T-helper 1 cell treated with Interleukin-12 subunit alpha and Interleukin-12 subunit beta and Interleukin-4 antibody, amounts not matched to agents 30 μg/mL and 1 μg/mL, for 36 hours (primary cell): ENCODE measurements around the gene CASP5.
"Not testable (repeated sequence)": the region's sequence is repeated elsewhere in the genome, so short reads cannot be mapped to it uniquely, and the experiment has no call there.

Experiments
- H3K27ac Mint-ChIP-seq: one replicate; pipeline ENCODE4 v1.8.0; 2021; ENCODE audit warnings: mild to moderate bottlenecking, mixed read lengths
- H3K27me3 Mint-ChIP-seq: one replicate; pipeline ENCODE4 v1.8.0; 2021; ENCODE audit warnings: low read depth, mixed read lengths
- H3K36me3 Mint-ChIP-seq: one replicate; pipeline ENCODE4 v1.8.0; 2021; ENCODE audit warnings: low read depth, mixed read lengths
- H3K4me1 Mint-ChIP-seq: one replicate; pipeline ENCODE4 v1.8.0; 2021; ENCODE audit warnings: low read depth, mixed read lengths
- H3K4me3 Mint-ChIP-seq: one replicate; pipeline ENCODE4 v1.8.0; 2021; ENCODE audit warnings: mild to moderate bottlenecking, moderate library complexity, mixed read lengths
- H3K9me3 Mint-ChIP-seq: one replicate; pipeline ENCODE4 v1.8.0; 2021; ENCODE audit warnings: mixed read lengths

The CASP5 gene

GRCh38 chr11:105003151-105003550 lies 19.8 kb downstream of the CASP5 start:
- no peak overlapping the region for H3K27ac Mint-ChIP-seq
- H3K4me3 Mint-ChIP-seq, result no peak overlapping the region
- no peaks in the 10 kb centered on the region for H3K27me3 Mint-ChIP-seq
- H3K9me3 Mint-ChIP-seq, result no peaks in the 10 kb centered on the region
- no peaks in the 10 kb centered on the region for H3K36me3 Mint-ChIP-seq
- H3K4me1 Mint-ChIP-seq, result peaks cover 6% of the 10 kb centered on the region

DNA sequence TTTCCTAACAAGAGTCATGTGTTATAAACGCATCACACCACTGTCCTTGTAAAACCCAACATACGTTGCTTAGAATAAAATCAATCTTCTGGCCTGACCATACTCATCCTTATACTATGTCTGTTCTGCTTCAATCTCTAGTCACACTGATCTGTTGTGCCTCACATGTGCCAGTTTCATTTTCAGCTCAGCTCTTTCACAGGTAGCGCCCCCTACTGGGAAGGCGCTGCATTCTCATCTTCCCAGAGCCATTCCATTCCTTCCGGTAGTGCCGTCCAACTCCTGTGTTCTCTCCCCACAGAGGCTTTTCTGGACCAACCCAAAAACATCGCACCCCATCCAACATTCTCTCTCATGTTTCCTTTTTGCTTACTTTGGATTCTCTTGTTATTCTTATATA lies 22.2 kb downstream of the CASP5 start:
- Mint-ChIP-seq H3K27me3 (no peaks in the 10 kb centered on the region), H3K36me3 (no peaks in the 10 kb centered on the region), H3K4me3 (no peak overlapping the region), H3K4me1 (peaks cover 6% of the 10 kb centered on the region), H3K27ac (no peak overlapping the region), H3K9me3 (no peaks in the 10 kb centered on the region)

DNA sequence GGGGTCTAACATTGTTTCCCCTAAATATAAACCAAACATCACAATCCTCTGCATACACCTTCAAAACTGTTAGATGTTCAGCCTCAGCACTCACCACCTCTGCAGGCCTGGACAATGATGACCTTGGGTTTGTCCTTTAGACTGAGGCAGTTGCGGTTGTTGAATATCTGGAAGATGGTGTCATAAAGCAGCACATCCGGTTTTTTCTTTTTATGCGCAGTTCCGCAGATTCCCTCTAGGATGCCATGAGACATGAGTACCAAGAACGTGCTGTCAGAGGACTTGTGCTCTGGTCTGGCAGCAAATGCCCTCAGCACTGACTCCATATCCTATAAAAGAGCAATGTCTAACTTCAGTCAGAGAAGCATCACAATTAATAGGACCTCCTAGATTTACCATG lies 22.8 kb downstream of the CASP5 start:
- Mint-ChIP-seq H3K36me3 (no peaks in the 10 kb centered on the region), H3K4me3 (no peak overlapping the region), H3K4me1 (peaks cover 6% of the 10 kb centered on the region), H3K9me3 (no peaks in the 10 kb centered on the region), H3K27me3 (no peaks in the 10 kb centered on the region), H3K27ac (no peak overlapping the region)

GRCh38 chr11:104999721-105000120 lies 23.2 kb downstream of the CASP5 start:
- Mint-ChIP-seq H3K4me1 (peaks cover 6% of the 10 kb centered on the region), H3K36me3 (no peaks in the 10 kb centered on the region), H3K27ac (no peak overlapping the region), H3K4me3 (no peak overlapping the region), H3K27me3 (no peaks in the 10 kb centered on the region), H3K9me3 (no peaks in the 10 kb centered on the region)

DNA sequence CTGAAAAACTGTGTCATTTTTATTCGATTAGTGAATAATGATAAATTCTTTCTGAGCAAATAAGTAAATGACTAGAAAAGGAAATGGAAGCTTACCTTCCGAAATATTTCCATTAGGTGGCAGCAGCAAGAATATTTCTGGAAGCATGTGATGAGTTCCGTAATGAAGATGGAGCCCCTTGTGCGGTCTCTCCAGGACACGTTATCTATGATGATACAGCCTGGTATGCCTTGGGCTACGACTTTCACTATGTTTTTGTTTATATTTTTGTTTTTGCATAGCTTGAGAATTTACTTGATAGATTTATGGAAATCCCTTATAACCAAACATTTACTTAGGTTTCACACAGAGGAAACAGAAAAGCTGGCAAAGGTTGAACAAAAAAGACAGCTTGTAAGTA lies 25.7 kb downstream of the CASP5 start:
- peaks cover 2% of the 10 kb centered on the region for H3K36me3 Mint-ChIP-seq
- peaks cover 8% of the 10 kb centered on the region for H3K4me1 Mint-ChIP-seq
- H3K4me3 Mint-ChIP-seq, result no peak overlapping the region
- H3K9me3 Mint-ChIP-seq, result no peaks in the 10 kb centered on the region
- peaks cover 6% of the 10 kb centered on the region for H3K27me3 Mint-ChIP-seq
- no peak overlapping the region for H3K27ac Mint-ChIP-seq

DNA sequence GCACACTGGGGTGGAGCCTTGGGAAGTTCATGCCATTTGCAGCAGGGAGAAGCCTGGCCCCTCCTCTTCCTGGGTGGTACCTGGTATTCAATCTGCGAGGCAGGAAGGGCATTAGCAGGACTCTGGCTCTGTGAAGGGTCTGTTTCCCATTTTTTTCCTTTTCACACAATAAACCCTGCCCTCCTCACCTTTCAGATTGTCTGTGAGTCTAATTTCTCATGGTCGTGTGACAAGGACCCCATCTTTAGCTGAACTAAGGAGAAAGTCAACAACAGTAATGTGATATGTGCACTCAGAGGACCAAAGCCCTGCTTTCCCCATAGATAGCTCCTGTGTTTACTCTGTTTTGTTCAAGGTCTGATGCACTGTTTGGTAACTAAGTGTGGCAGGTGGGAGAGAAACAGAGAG lies 28.0 kb downstream of the CASP5 start:
- Mint-ChIP-seq H3K36me3 (peaks cover 2% of the 10 kb centered on the region), H3K4me3 (no peak overlapping the region)

DNA sequence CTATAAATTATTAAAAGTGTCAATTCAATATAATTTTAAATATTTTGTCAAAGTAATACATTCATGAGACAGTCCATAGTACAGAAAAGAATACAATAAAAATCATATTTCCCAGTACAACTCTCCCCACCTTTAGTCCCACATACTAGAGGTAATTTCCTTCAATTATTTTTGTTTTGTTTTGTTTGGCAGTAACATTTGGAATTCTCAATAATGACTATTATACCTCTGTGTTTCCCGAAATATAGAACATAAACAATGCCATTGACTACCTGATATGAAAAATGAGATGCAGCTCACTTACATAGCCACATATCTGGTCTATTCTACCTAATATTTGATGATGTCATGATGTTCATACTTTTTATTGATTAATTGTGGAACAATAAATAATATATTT lies 30.2 kb downstream of the CASP5 start:
- Mint-ChIP-seq H3K4me3 (no peak overlapping the region), H3K36me3 (peaks cover 2% of the 10 kb centered on the region), H3K27ac (no peak overlapping the region), H3K9me3 (peaks cover 11% of the 10 kb centered on the region), H3K27me3 (peaks cover 26% of the 10 kb centered on the region), H3K4me1 (peaks cover 2% of the 10 kb centered on the region)

More for the DNA sequence above, 28.0 kb downstream of the CASP5 start:
- peaks cover 2% of the 10 kb centered on the region for H3K9me3 Mint-ChIP-seq
- no peak overlapping the region for H3K27ac Mint-ChIP-seq
- H3K27me3 Mint-ChIP-seq, result peaks cover 11% of the 10 kb centered on the region
- H3K4me1 Mint-ChIP-seq, result peaks cover 2% of the 10 kb centered on the region

- Mint-ChIP-seq H3K4me3 (no peak overlapping the region), H3K27me3 (peaks cover 26% of the 10 kb centered on the region), H3K27ac (no peak overlapping the region), H3K4me1 (peaks cover 2% of the 10 kb centered on the region), H3K9me3 (peaks cover 11% of the 10 kb centered on the region), H3K36me3 (peaks cover 2% of the 10 kb centered on the region)
Measured at GRCh38 chr11:104991994-104992393, 31.0 kb downstream of the CASP5 start.

DNA sequence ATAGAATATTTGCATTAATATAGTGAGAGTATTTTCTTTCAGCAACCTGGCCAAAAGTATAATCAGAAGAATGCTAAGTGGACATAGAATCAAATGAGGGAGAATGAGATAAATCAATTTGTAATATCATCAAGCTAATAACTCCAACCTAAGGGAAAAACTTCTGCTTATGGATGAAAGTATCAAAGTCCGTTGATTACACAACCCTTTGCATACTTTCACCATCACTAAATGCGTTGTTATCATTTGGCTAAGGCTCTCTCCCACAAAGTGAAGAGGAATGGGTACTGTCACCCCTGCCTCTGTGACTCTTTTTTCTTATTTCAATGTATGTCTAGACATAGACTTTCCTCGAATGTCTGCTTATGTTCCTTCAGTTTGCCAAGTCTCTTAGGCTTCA lies 38.2 kb downstream of the CASP5 start:
- no peaks in the 10 kb centered on the region for H3K4me1 Mint-ChIP-seq
- peaks cover 13% of the 10 kb centered on the region for H3K27me3 Mint-ChIP-seq
- no peaks in the 10 kb centered on the region for H3K36me3 Mint-ChIP-seq
- H3K27ac Mint-ChIP-seq, result no peak overlapping the region
- peaks cover 7% of the 10 kb centered on the region for H3K9me3 Mint-ChIP-seq
- H3K4me3 Mint-ChIP-seq, result no peak overlapping the region

DNA sequence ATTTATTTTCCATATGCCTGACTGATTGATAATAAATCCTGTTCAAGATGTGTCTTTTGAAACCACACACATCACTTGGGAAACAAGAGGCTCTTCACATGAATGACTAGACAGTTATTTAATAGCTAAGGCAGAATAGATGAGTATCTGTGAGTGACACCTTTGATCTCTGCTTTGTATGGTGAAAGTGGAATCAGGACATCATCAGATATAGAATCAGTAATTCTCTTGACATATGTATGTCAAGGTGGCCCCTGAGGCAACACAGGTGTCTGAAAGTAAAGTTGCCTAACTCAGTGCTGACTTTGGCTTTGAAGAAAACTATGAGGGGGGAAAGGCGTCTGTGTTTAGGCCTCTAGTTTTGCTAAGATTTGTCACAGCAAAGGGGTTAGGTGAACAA lies 43.1 kb downstream of the CASP5 start:
- no peaks in the 10 kb centered on the region for H3K36me3 Mint-ChIP-seq
- no peak overlapping the region for H3K4me3 Mint-ChIP-seq
- H3K9me3 Mint-ChIP-seq, result peaks cover 11% of the 10 kb centered on the region
- no peak overlapping the region for H3K27ac Mint-ChIP-seq
- no peaks in the 10 kb centered on the region for H3K27me3 Mint-ChIP-seq
- peaks cover 2% of the 10 kb centered on the region for H3K4me1 Mint-ChIP-seq

DNA sequence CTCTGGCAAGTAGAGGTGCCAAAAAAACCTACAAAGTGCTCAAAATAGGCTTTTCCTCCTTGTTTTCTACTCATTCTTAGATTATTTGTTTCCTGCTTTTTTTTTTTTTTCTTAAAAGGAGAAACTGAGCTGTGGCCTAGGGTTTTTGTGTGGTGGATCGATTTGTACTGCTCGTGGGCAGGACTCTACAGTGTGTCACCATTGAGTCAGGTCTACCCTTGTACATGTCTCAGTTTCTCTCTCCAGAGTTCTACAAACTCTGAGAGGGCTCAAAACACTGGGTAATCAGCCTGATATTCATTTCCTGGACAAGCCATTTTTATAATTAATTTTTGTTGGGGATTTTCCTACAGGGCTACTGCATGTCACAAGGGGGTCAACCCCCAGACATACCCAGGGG lies 49.4 kb downstream of the CASP5 start:
- H3K4me1 Mint-ChIP-seq, result peaks cover 9% of the 10 kb centered on the region
- H3K36me3 Mint-ChIP-seq, result peaks cover 4% of the 10 kb centered on the region
- H3K9me3 Mint-ChIP-seq, result peaks cover 39% of the 10 kb centered on the region
- no peak overlapping the region for H3K4me3 Mint-ChIP-seq
- no peaks in the 10 kb centered on the region for H3K27me3 Mint-ChIP-seq
- H3K27ac Mint-ChIP-seq, result no peak overlapping the region

GRCh38 chr11:104972924-104973323 lies 50.0 kb downstream of the CASP5 start:
- H3K27me3 Mint-ChIP-seq, H3K36me3 Mint-ChIP-seq, H3K27ac Mint-ChIP-seq, H3K4me3 Mint-ChIP-seq: not testable (repeated sequence)
- Mint-ChIP-seq H3K4me1 (peaks cover 16% of the 10 kb centered on the region), H3K9me3 (peaks cover 39% of the 10 kb centered on the region)

DNA sequence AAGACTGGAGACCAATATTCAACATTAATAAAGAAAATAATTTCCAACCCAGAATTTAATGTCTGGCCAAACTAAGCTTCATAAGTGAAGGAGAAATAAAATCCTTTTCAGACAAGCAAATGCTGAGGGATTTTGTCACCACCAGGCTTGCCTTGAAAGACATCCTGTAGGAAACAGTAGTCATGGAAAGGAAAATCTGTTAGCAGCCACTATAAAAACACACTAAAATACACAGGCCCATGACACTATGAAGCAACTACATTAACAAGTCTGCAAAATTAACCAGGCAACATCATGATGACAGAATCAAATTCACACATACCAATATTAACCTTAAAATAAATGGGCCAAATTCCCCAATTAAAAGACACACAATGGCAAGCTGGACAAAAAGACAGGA lies 52.2 kb downstream of the CASP5 start:
- no peaks in the 10 kb centered on the region for H3K27me3 Mint-ChIP-seq

GRCh38 chr11:104968856-104969776 lies 53.9 kb downstream of the CASP5 start:
- peaks cover 38% of the 10 kb centered on the region for H3K4me1 Mint-ChIP-seq
- H3K36me3 Mint-ChIP-seq, result peaks cover 29% of the 10 kb centered on the region
- peaks cover 33% of the 10 kb centered on the region for H3K9me3 Mint-ChIP-seq
- H3K4me3 Mint-ChIP-seq, result peak overlapping the region; percentile 93
- peak overlapping the region; percentile 90 for H3K27ac Mint-ChIP-seq
- no peaks in the 10 kb centered on the region for H3K27me3 Mint-ChIP-seq

More for the DNA sequence above, 52.2 kb downstream of the CASP5 start:
- Mint-ChIP-seq H3K9me3 (peaks cover 38% of the 10 kb centered on the region), H3K4me1 (peaks cover 29% of the 10 kb centered on the region), H3K4me3 (no peak overlapping the region), H3K36me3 (peaks cover 15% of the 10 kb centered on the region), H3K27ac (no peak overlapping the region)

DNA sequence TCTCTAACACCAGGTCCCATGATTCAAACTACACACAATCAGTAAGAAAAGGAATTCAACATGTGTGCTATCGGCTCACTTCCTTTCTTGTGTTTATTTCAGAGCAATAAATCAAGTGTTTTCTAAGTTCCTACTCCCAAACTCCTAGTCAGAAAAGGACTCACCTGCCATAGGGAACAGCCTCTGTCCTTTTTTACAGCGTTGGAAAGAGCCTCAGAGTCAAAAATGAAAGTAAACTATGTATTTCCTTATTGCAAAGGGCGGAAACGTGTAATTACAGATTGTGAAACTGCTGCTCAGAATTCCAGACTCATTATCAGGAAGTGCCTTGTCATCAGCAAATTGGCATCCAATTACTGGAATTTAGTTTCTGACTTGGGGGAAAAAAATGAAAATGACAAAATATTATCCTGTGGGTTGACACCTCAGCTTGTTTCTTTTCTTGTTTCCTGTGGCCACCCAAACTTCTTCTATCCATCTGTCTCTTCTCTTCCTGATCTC lies 54.6 kb downstream of the CASP5 start, which contains the start of gene CASP4:
TSS of gene CASP4 (minus strand) at position 220 of the 501 bp plus-strand sequence. CDS start at position 171, 49 bp downstream.
- Mint-ChIP-seq H3K27me3 (no peaks in the 10 kb centered on the region), H3K36me3 (peaks cover 33% of the 10 kb centered on the region), H3K4me1 (peaks cover 39% of the 10 kb centered on the region), H3K9me3 (peaks cover 27% of the 10 kb centered on the region), H3K4me3 (peak within 1 kb of the TSS; percentile 93), H3K27ac (peak within 1 kb of the TSS; percentile 90)
